Gastroesophageal sphincter (tissue), 4 donors: ENCODE measurements around the gene ZP1. TPM values are rescaled to one million over a fixed set of nuclear protein-coding genes. Genes with fewer than 3 reads are reported as not detected.

ENCODE experiments used
- ATAC-seq: fragments of 150-250 bp; one replicate; pipeline ENCODE4 v1.9.1; 2016; ENCODE audit warnings: mild to moderate bottlenecking, moderate library complexity
- H3K27ac ChIP-seq, 4 donors: fragments of 200-600 bp; sonication (generic) in 3 of 4; 1 replicate in 3 of 4; 2 replicates in 1 of 4; pipeline ENCODE4 v1.5.1; 2016 to 2019
- H3K27me3 ChIP-seq: fragments of 200-600 bp; sonication (generic); one replicate; pipeline ENCODE4 v1.5.1; 2019
- H3K36me3 ChIP-seq, 2 donors: fragments of 200-600 bp; sonication (generic); one replicate each; pipeline ENCODE4 v1.5.1; 2019; ENCODE audit warnings: control low read depth in 1 of 2
- H3K4me1 ChIP-seq, 3 donors: fragments of 200-600 bp; sonication (generic); 1 replicate in 2 of 3; 2 replicates in 1 of 3; pipeline ENCODE4 v1.5.1; 2016 to 2019; ENCODE audit warnings: control low read depth in 2 of 3
- H3K4me3 ChIP-seq, 2 donors: fragments of 200-600 bp; sonication (generic); one replicate each; pipeline ENCODE4 v1.5.1; 2019; ENCODE audit warnings: mild to moderate bottlenecking in 1 of 2, moderate library complexity in 1 of 2
- H3K9me3 ChIP-seq, 3 donors: fragments of 200-600 bp; sonication (generic); one replicate each; pipeline ENCODE4 v1.5.1; 2017 to 2019; ENCODE audit warnings: control low read depth in 2 of 3
- EP300 ChIP-seq: sonication (generic); formaldehyde crosslinking; IDR thresholded peaks from one replicate; pipeline ENCODE4 v1.6.1; 2017; ENCODE audit warnings: antibody characterized with exemption, mild to moderate bottlenecking
- POLR2A ChIP-seq, 2 donors: fragments of 450-650 bp; IDR thresholded peaks; one replicate each; pipeline ENCODE4 v1.6.1; 2017; ENCODE audit warnings: antibody characterized with exemption in 2 of 2, mild to moderate bottlenecking in 2 of 2, moderate library complexity in 1 of 2
- POLR2AphosphoS5 ChIP-seq: sonication (generic); formaldehyde crosslinking; IDR thresholded peaks from one replicate; pipeline ENCODE4 v1.6.1; 2017; ENCODE audit warnings: antibody characterized with exemption
- WGBS, 2 donors: methylation state at CpG; one replicate each; pipeline ENCODE4 v1.1.5; 2018; ENCODE audit warnings: low coverage in 1 of 2; 5-methylcytosine and 5-hydroxymethylcytosine counted together
- total RNA-seq, 4 donors: library from RNA; depleted of rRNA; stranded (reverse); fragments of >200 nt; gene quantifications; one replicate each; pipeline ENCODE4 v1.1.0, GENCODE V29; 2016
- TF ChIP-seq, protein P1 (sequence below), 4 experiments: fragments of 200-600 bp in 2 of 4; fragments of 450-650 bp in 2 of 4; sonication (generic) in 1 of 4; IDR thresholded peaks; one replicate each; pipeline ENCODE4 v1.5.1; 2017 to 2019; ENCODE audit warnings: antibody characterized with exemption in 4 of 4, mild to moderate bottlenecking in 2 of 4, moderate library complexity in 2 of 4

The ZP1 gene
- total RNA-seq, 4 donors from 2014 or later = not detected

DNA sequence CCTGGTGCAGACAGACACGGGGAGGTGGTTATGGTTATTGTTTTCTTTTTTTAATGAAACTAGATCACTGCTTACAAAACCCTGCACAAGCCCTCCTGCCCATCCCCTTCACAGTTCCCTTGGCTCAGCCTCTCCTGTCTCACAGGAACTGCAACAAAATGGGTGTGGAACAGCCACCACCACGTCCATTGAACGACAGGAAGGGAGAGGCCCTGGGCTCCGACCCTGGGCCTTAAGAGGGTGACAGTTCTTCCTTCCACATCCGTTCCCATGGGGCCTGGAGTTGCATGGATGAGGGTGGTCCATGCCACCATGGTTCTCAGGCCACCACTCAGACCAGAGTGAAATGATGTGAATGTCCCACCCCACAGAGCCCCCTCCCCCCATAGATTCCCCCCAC is 23.4 kb downstream of the ZP1 start:
- Histone ChIP-seq H3K27ac (no peak overlapping the region), H3K4me1 (no peaks in the 10 kb centered on the region), H3K9me3 (no peaks in the 10 kb centered on the region), H3K4me3 (no peak overlapping the region), H3K27me3 (no peaks in the 10 kb centered on the region), H3K36me3 (peaks cover 0 to 77% of the 10 kb centered on the region in 2 donors)
- no peak for TF ChIP-seq POLR2AphosphoS5
- TF ChIP-seq, protein P1, sequence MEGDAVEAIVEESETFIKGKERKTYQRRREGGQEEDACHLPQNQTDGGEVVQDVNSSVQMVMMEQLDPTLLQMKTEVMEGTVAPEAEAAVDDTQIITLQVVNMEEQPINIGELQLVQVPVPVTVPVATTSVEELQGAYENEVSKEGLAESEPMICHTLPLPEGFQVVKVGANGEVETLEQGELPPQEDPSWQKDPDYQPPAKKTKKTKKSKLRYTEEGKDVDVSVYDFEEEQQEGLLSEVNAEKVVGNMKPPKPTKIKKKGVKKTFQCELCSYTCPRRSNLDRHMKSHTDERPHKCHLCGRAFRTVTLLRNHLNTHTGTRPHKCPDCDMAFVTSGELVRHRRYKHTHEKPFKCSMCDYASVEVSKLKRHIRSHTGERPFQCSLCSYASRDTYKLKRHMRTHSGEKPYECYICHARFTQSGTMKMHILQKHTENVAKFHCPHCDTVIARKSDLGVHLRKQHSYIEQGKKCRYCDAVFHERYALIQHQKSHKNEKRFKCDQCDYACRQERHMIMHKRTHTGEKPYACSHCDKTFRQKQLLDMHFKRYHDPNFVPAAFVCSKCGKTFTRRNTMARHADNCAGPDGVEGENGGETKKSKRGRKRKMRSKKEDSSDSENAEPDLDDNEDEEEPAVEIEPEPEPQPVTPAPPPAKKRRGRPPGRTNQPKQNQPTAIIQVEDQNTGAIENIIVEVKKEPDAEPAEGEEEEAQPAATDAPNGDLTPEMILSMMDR (IDR thresholded peaks at IDR 0.05) = no peak
- TF ChIP-seq POLR2A (IDR thresholded peaks at IDR 0.05) = no peak
- TF ChIP-seq EP300 = no peak
- 29 to 61% methylated on average over 1 to 2 of the region's 5 CpGs for WGBS, 2 donors
- no peak for ATAC-seq

DNA sequence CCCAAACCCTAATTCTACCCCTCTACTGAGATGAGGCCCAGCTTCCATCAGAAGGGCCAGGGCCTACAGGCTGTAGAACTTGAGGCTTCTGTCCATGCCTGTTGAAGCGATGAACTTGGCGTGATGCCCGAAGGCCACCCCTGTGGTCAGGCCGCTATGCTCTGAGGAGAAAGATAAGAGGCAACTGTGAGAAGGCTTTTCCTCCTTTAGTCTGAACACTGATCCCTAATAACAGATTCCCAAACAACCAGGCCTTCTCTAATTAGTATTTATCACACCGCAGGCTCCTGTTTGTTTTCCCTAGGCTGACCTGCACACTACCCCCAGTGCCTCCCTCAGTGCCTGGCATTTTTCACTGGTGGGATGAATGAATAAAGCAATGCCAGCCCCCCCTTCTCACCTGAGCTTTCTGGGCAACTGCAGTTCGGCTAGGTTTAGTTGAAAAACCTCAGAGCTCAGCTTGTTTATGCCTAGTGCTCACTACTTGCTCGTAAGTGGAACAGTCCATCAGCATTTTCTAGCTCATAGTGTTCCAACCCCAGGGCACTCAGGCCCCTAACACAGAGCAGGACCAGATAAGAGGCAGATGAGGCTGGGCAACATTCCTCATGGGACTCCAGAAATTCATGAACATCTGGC is 23.9 kb downstream of the ZP1 start:
- TF ChIP-seq EP300 (no peak), POLR2AphosphoS5 (no peak), POLR2A (IDR thresholded peaks at IDR 0.05) (no peak)
- TF ChIP-seq, protein P1 (IDR thresholded peaks at IDR 0.05) = no peak
- no peak for ATAC-seq
- no peaks in the 10 kb centered on the region for H3K27me3 ChIP-seq
- no peak overlapping the region for H3K27ac ChIP-seq
- H3K4me3 ChIP-seq = no peak overlapping the region
- H3K36me3 ChIP-seq = peaks cover 0 to 82% of the 10 kb centered on the region in 2 donors
- WGBS, 2 donors = 40 to 87% methylated on average over 1 to 7 of the region's 7 CpGs
- H3K4me1 ChIP-seq = no peaks in the 10 kb centered on the region
- no peaks in the 10 kb centered on the region for H3K9me3 ChIP-seq

DNA sequence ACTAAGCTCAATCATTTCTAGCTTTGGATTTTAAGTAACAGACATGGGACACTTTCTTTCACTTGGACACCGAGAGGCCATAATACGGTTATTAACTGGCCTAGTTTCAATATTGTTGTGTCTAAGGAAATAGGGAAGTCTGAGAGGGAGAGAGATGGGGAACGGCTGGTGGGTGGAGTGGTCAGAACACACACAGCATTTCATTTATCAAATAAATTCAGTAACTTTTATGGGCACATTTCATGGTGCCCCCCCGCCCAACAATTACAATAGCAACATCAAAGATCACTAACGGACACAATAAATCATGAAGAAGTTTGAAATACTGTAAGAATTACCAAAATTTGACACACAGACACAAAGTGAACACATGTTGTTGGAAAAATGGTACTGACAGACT is 28.3 kb downstream of the ZP1 start:
- WGBS, 2 donors = 65% methylated on average over 5 of the region's 5 CpGs; no CpG with 5 or more reads in 1 of the 2 donors
- peaks cover 8 to 99% of the 10 kb centered on the region in 2 donors for H3K36me3 ChIP-seq
- no peak overlapping the region for H3K4me3 ChIP-seq
- no peaks in the 10 kb centered on the region for H3K9me3 ChIP-seq
- H3K27ac ChIP-seq = no peak overlapping the region
- H3K27me3 ChIP-seq = no peaks in the 10 kb centered on the region
- peaks cover 0 to 5% (median 0%) of the 10 kb centered on the region in 3 donors for H3K4me1 ChIP-seq
- no peak for TF ChIP-seq POLR2A (IDR thresholded peaks at IDR 0.05)
- TF ChIP-seq, protein P1 (IDR thresholded peaks at IDR 0.05) = no peak
- TF ChIP-seq EP300 = no peak
- TF ChIP-seq POLR2AphosphoS5 = no peak
- ATAC-seq = no peak

DNA sequence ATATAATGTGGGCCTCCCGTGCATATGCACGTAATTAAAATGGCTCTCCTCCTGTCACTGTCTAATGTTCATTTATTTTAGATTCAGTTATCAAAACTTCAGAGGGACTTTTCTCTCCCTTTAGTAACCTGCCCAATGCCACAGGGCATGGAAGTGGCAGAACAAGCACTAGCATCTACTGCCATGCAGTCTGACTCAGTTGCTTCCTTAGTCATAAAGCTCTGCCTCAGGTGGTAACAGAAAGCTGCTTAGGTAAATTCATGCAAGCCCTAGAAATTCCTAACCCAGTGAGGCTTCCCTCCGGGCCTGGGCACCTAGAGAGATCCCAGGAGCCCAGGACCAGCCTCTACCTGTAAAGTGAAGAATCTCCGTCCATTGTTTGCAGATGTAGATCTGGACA is 30.2 kb downstream of the ZP1 start:
- WGBS, 2 donors = 83 to 90% methylated on average over 2 to 4 of the region's 4 CpGs
- TF ChIP-seq, protein P1 (IDR thresholded peaks at IDR 0.05) = no peak
- no peak for TF ChIP-seq POLR2AphosphoS5
- no peak for TF ChIP-seq EP300
- no peak for TF ChIP-seq POLR2A (IDR thresholded peaks at IDR 0.05)
- H3K27ac ChIP-seq = no peak overlapping the region
- H3K36me3 ChIP-seq = peaks cover 8 to 100% of the 10 kb centered on the region in 2 donors
- H3K4me3 ChIP-seq = no peak overlapping the region
- no peaks in the 10 kb centered on the region for H3K27me3 ChIP-seq
- H3K4me1 ChIP-seq = peaks cover 0 to 5% (median 0%) of the 10 kb centered on the region in 3 donors
- ATAC-seq = no peak
- no peaks in the 10 kb centered on the region for H3K9me3 ChIP-seq
